ENCODE data around the gene PLCB4. TPM values are rescaled to one million over a fixed set of nuclear protein-coding genes. Genes with fewer than 3 reads are reported as not detected.

PLCB4 gene
- polyA plus RNA-seq, 1 of the 3 experiments (the other 2 are of a cell fraction) = 5.5 TPM

- WGBS (ENCODE audit: low lambda C conversion rate) = 70% methylated on average over 10 of the region's 10 CpGs
Observed at GRCh38 chr20:9301129-9302090, 232.5 kb downstream of the PLCB4 start.

GRCh38 chr20:9302091-9302462, 233.2 kb downstream of the PLCB4 start:
- H4K20me1 ChIP-seq (ENCODE audit: insufficient read depth) = no peaks in the 10 kb centered on the region
- ChIA-PET CTCF (no interaction called here), POLR2A (no interaction called here)
- H3K27me3 ChIP-seq (ENCODE audit: insufficient read depth) = no peaks in the 10 kb centered on the region
- TF ChIP-seq TCF12 (IDR thresholded peaks at IDR 0.05) (no peak), GABPA (IDR thresholded peaks at IDR 0.05; ENCODE audit: low read depth) (no peak), CTCF (IDR thresholded peaks at IDR 0.05) (no peak), RAD21 (IDR thresholded peaks at IDR 0.05; ENCODE audit: low read length) (no peak), GATA2 (CRISPR knock-in tag; IDR thresholded peaks at IDR 0.05) (no peak), EP300 (IDR thresholded peaks at IDR 0.05; ENCODE audit: borderline replicate concordance in 1 of 2, low read depth in 1 of 2, low read length in 1 of 2) (no peak), USF1 (IDR thresholded peaks at IDR 0.05; ENCODE audit: borderline replicate concordance, low read depth) (no peak), POLR2AphosphoS5 (IDR thresholded peaks at IDR 0.05; ENCODE audit: low read depth, low read length) (no peak), RCOR1 (IDR thresholded peaks at IDR 0.05; ENCODE audit: low read length) (no peak), FOSL2 (IDR thresholded peaks at IDR 0.05; ENCODE audit: borderline replicate concordance, low read depth) (no peak), ELF1 (IDR thresholded peaks at IDR 0.05) (no peak), TAF1 (IDR thresholded peaks at IDR 0.05; ENCODE audit: borderline replicate concordance, low read depth, low read length) (no peak)
- TF ChIP-seq, protein P1, sequence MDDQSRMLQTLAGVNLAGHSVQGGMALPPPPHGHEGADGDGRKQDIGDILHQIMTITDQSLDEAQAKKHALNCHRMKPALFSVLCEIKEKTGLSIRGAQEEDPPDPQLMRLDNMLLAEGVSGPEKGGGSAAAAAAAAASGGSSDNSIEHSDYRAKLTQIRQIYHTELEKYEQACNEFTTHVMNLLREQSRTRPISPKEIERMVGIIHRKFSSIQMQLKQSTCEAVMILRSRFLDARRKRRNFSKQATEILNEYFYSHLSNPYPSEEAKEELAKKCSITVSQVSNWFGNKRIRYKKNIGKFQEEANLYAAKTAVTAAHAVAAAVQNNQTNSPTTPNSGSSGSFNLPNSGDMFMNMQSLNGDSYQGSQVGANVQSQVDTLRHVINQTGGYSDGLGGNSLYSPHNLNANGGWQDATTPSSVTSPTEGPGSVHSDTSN (IDR thresholded peaks at IDR 0.05) = no peak
- H3K4me3 ChIP-seq (ENCODE audit: low read depth in 2 of 2, low read length in 1 of 2) = no peak overlapping the region
- WGBS (ENCODE audit: low lambda C conversion rate) = 13% methylated on average over 1 of the region's 1 CpG
- no peaks in the 10 kb centered on the region for H3K79me2 ChIP-seq (ENCODE audit: insufficient read depth)
- H3K9me2 ChIP-seq = no peaks in the 10 kb centered on the region
- peaks cover 0 to 20% of the 10 kb centered on the region in 2 experiments; a peak in 2 of 4 replicates for H3K4me1 ChIP-seq (ENCODE audit: control insufficient read depth in 1 of 2, insufficient read depth in 2 of 2, low read depth in 1 of 2, low read length in 1 of 2)
- H3K9me3 ChIP-seq = no peaks in the 10 kb centered on the region
- H3F3A ChIP-seq (replicated peaks; ENCODE audit: insufficient read depth) = peaks cover 7% of the 10 kb centered on the region
- DNase-seq = no peak
- H3K4me2 ChIP-seq = no peak overlapping the region
- H3K9ac ChIP-seq = no peak overlapping the region
- peak overlapping the region in 1 of 2 experiments; percentile 31; a peak in 1 of 4 replicates for H3K27ac ChIP-seq (ENCODE audit: low read depth in 2 of 2, low read length in 1 of 2)
- H2AFZ ChIP-seq (ENCODE audit: low read depth) = no peak overlapping the region
- H3K36me3 ChIP-seq (replicated peaks in 1 of 2; ENCODE audit: control insufficient read depth in 1 of 2, insufficient read depth in 2 of 2, low read length in 1 of 2) = no peaks in the 10 kb centered on the region

More at GRCh38 chr20:9301129-9302090, 232.5 kb downstream of the PLCB4 start:
- no peak overlapping the region for H3K4me3 ChIP-seq (ENCODE audit: low read depth in 2 of 2, low read length in 1 of 2)
- H3K36me3 ChIP-seq (replicated peaks in 1 of 2; ENCODE audit: control insufficient read depth in 1 of 2, insufficient read depth in 2 of 2, low read length in 1 of 2) = no peaks in the 10 kb centered on the region
- H3K27me3 ChIP-seq (ENCODE audit: insufficient read depth) = no peaks in the 10 kb centered on the region
- H3K79me2 ChIP-seq (ENCODE audit: insufficient read depth) = no peaks in the 10 kb centered on the region
- ChIA-PET CTCF (no interaction called here), POLR2A (no interaction called here)
- no peak overlapping the region for H3K9ac ChIP-seq
- H3K4me1 ChIP-seq (ENCODE audit: control insufficient read depth in 1 of 2, insufficient read depth in 2 of 2, low read depth in 1 of 2, low read length in 1 of 2) = peaks cover 0 to 20% of the 10 kb centered on the region in 2 experiments; a peak in 2 of 4 replicates
- peak overlapping the region in 1 of 2 experiments; percentile 31; a peak in 2 of 4 replicates for H3K27ac ChIP-seq (ENCODE audit: low read depth in 2 of 2, low read length in 1 of 2)
- H3K9me3 ChIP-seq = no peaks in the 10 kb centered on the region
- TF ChIP-seq TCF12 (IDR thresholded peaks at IDR 0.05) = peak; percentile 34; the same call in 1 of the 2 replicates
- TF ChIP-seq CHD2 (IDR thresholded peaks at IDR 0.05; ENCODE audit: low read length, partially characterized antibody) = no peak
- TF ChIP-seq IRF3 (IDR thresholded peaks at IDR 0.05; ENCODE audit: low read depth, low read length) = no peak
- TF ChIP-seq FOXM1 (IDR thresholded peaks at IDR 0.05; ENCODE audit: low read depth) = no peak
- TF ChIP-seq ELF1 (IDR thresholded peaks at IDR 0.05) = no peak
- TF ChIP-seq, protein P1 (IDR thresholded peaks at IDR 0.05) = 0 out of 2 replicates have a peak, but pooled peaks have one; percentile 7
- no peak for TF ChIP-seq TEAD4 (IDR thresholded peaks at IDR 0.05; ENCODE audit: borderline replicate concordance, insufficient read depth)
- H3K4me2 ChIP-seq = no peak overlapping the region
- H3F3A ChIP-seq (replicated peaks; ENCODE audit: insufficient read depth) = peaks cover 7% of the 10 kb centered on the region
- no peaks in the 10 kb centered on the region for H4K20me1 ChIP-seq (ENCODE audit: insufficient read depth)
- no peak overlapping the region for H2AFZ ChIP-seq (ENCODE audit: low read depth)
- DNase-seq = no peak
- H3K9me2 ChIP-seq = no peaks in the 10 kb centered on the region

All from SK-N-SH (cell line).